GM12878 (cell line): Measurements from ENCODE around the gene DDX46. TPM values are rescaled to one million over a fixed set of nuclear protein-coding genes. Genes with fewer than 3 reads are reported as not detected.
A peak's percentile ranks its signal among the peaks of the same experiment; 100 is the strongest.

Experiments
- BACH1 ChIP-seq: fragments of 450-650 bp; IDR thresholded peaks from 2 replicates; pipeline ENCODE4 v1.6.1; 2017; ENCODE audit warnings: mild to moderate bottlenecking, borderline replicate concordance
- CREB1 ChIP-seq: IDR thresholded peaks from 2 replicates; pipeline ENCODE4 v1.6.1; 2012; ENCODE audit warnings: low read depth, mild to moderate bottlenecking, inconsistent platforms
- DPF2 ChIP-seq: fragments of 450-650 bp; IDR thresholded peaks from 2 replicates; pipeline ENCODE4 v1.6.1; 2017; ENCODE audit warnings: mild to moderate bottlenecking
- FOS ChIP-seq: IDR thresholded peaks from 3 replicates; pipeline ENCODE4 v1.6.1; 2011; ENCODE audit warnings: borderline replicate concordance; ENCODE audit not compliant: insufficient read length; ENCODE audit errors: extremely low read depth
- FOXK2 ChIP-seq: fragments of 450-650 bp; IDR thresholded peaks from 2 replicates; pipeline ENCODE4 v1.6.1; 2017; ENCODE audit warnings: mild to moderate bottlenecking, moderate library complexity
- LARP7 ChIP-seq: fragments of 450-650 bp; IDR thresholded peaks from 2 replicates; pipeline ENCODE4 v1.6.1; 2017; ENCODE audit warnings: mild to moderate bottlenecking
- MEF2B ChIP-seq: fragments of 450-650 bp; IDR thresholded peaks from 2 replicates; pipeline ENCODE4 v1.6.1; 2018; ENCODE audit warnings: mild to moderate bottlenecking, moderate library complexity; ENCODE audit not compliant: partially characterized antibody, poor library complexity, severe bottlenecking
- MYC ChIP-seq: IDR thresholded peaks from 2 replicates; pipeline ENCODE4 v1.6.1; 2011; ENCODE audit warnings: mild to moderate bottlenecking, low read length, moderate library complexity, inconsistent platforms; ENCODE audit not compliant: insufficient read depth, insufficient replicate concordance, insufficient read length, severe bottlenecking
- PAX5 ChIP-seq: IDR thresholded peaks from 2 replicates; pipeline ENCODE4 v1.6.1; 2011; ENCODE audit warnings: low read depth, low read length, borderline replicate concordance
- PAX8 ChIP-seq: fragments of 450-650 bp; IDR thresholded peaks from 2 replicates; pipeline ENCODE4 v1.6.1; 2017; ENCODE audit warnings: mild to moderate bottlenecking, moderate library complexity
- RELA ChIP-seq: fragments of 450-650 bp; IDR thresholded peaks from 2 replicates; pipeline ENCODE4 v1.8.0; 2014; ENCODE audit warnings: borderline replicate concordance; ENCODE audit not compliant: partially characterized antibody
- RUNX3 ChIP-seq: IDR thresholded peaks from 2 replicates; pipeline ENCODE4 v1.6.1; 2012; ENCODE audit warnings: low read length, inconsistent platforms
- SMARCA5 ChIP-seq: fragments of 450-650 bp; IDR thresholded peaks from 2 replicates; pipeline ENCODE4 v1.6.1; 2017; ENCODE audit warnings: mild to moderate bottlenecking
- WRNIP1 ChIP-seq: IDR thresholded peaks from 2 replicates; pipeline ENCODE4 v1.6.1; 2011; ENCODE audit warnings: low read depth, low read length, improper control_type of control experiment, borderline replicate concordance
- polyA plus RNA-seq, 11 experiments: library from polyadenylated mRNA; depleted of rRNA in 4 of 11; unstranded in 6 of 11; stranded (reverse) in 5 of 11; fragments of >200 nt; fragmentation: Nextera tagmentation in 4 of 11; fragmentation: Illumina TruSeq in 1 of 11; extraction: Ambion mirVana in 4 of 11; extraction: Trizol in 1 of 11; gene quantifications; 1 replicate in 1 of 11; 2 replicates in 10 of 11; pipeline versions ENCODE4 v1.2.1 to v1.2.3, GENCODE V29; 2011 to 2016; ENCODE audit warnings: inconsistent platforms in 2 of 11, missing spikeins in 2 of 11, low read depth in 1 of 11
- total RNA-seq, 4 experiments: library from RNA; depleted of rRNA in 3 of 4; stranded (reverse); fragments of >200 nt in 3 of 4; fragmentation: Illumina TruSeq in 1 of 4; extraction: Trizol in 1 of 4; gene quantifications; 2 replicates each; pipeline versions ENCODE4 v1.2.1 to v1.2.3, GENCODE V29; 2013 to 2021
- TF ChIP-seq, protein P1 (sequence below): fragments of 450-650 bp; IDR thresholded peaks from 2 replicates; pipeline ENCODE4 v1.6.1; 2017; ENCODE audit warnings: mild to moderate bottlenecking, low read depth, inconsistent platforms; ENCODE audit not compliant: poor library complexity, severe bottlenecking
- TF ChIP-seq, protein P2 (sequence below): fragments of 450-650 bp; IDR thresholded peaks from 2 replicates; pipeline ENCODE4 v1.6.1; 2017; ENCODE audit warnings: mild to moderate bottlenecking, moderate library complexity
- TF ChIP-seq, protein P3 (sequence below): IDR thresholded peaks from 2 replicates; pipeline ENCODE4 v1.6.1; 2012; ENCODE audit warnings: low read depth, low read length, improper control_type of control experiment
- TF ChIP-seq, protein P4 (sequence below): IDR thresholded peaks from 2 replicates; pipeline ENCODE4 v1.6.1; 2012; ENCODE audit warnings: mild to moderate bottlenecking, low read depth, low read length

DDX46 gene
- total and polyA plus RNA-seq, 10 of the 15 experiments (the other 5 are each of a cell fraction or from before 2014, with no cell fraction given): 23.0 to 77.1 (median 42.2) TPM

DNA sequence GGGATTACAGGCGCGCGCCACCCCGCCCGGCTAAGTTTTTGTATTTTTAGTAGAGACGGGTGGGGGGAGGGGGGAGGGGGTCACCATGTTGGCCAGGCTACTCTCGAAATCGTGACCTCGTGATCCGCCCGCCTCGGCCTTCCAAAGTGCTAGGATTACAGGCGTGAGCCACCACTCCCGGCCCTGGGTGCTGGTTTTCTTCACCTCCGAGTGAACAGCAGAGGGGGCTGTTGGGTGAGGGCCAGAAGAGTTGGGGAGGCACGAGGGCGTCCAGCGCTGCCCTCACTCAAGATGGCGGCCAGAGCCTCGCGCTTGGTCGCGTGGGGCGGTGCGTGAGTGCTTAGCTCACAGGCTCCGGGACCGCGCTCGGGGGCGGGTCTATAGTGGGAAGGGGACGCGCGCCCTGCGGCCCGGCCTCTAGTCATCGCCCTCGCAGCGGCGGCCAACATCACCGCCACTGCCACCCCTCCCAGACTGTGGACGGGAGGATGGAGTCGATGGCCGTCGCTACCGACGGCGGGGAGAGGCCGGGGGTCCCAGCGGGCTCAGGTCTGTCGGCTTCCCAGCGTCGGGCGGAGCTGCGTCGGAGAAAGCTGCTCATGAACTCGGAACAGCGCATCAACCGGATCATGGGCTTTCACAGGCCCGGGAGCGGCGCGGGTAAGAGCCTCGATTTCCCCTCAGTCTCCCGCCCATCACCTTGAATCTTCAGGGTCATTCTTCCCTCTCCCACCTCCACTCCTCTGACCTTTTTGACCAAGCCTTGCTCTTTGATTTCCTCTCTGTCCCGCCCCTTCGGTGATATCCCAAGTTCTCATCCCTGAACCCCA, 20.2 kb upstream of the DDX46 start, which contains the start of gene CAMLG (continued):
- TF ChIP-seq, protein P1, sequence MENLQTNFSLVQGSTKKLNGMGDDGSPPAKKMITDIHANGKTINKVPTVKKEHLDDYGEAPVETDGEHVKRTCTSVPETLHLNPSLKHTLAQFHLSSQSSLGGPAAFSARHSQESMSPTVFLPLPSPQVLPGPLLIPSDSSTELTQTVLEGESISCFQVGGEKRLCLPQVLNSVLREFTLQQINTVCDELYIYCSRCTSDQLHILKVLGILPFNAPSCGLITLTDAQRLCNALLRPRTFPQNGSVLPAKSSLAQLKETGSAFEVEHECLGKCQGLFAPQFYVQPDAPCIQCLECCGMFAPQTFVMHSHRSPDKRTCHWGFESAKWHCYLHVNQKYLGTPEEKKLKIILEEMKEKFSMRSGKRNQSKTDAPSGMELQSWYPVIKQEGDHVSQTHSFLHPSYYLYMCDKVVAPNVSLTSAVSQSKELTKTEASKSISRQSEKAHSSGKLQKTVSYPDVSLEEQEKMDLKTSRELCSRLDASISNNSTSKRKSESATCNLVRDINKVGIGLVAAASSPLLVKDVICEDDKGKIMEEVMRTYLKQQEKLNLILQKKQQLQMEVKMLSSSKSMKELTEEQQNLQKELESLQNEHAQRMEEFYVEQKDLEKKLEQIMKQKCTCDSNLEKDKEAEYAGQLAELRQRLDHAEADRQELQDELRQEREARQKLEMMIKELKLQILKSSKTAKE: no peak
- TF ChIP-seq FOS: no peak
- TF ChIP-seq, protein P2, sequence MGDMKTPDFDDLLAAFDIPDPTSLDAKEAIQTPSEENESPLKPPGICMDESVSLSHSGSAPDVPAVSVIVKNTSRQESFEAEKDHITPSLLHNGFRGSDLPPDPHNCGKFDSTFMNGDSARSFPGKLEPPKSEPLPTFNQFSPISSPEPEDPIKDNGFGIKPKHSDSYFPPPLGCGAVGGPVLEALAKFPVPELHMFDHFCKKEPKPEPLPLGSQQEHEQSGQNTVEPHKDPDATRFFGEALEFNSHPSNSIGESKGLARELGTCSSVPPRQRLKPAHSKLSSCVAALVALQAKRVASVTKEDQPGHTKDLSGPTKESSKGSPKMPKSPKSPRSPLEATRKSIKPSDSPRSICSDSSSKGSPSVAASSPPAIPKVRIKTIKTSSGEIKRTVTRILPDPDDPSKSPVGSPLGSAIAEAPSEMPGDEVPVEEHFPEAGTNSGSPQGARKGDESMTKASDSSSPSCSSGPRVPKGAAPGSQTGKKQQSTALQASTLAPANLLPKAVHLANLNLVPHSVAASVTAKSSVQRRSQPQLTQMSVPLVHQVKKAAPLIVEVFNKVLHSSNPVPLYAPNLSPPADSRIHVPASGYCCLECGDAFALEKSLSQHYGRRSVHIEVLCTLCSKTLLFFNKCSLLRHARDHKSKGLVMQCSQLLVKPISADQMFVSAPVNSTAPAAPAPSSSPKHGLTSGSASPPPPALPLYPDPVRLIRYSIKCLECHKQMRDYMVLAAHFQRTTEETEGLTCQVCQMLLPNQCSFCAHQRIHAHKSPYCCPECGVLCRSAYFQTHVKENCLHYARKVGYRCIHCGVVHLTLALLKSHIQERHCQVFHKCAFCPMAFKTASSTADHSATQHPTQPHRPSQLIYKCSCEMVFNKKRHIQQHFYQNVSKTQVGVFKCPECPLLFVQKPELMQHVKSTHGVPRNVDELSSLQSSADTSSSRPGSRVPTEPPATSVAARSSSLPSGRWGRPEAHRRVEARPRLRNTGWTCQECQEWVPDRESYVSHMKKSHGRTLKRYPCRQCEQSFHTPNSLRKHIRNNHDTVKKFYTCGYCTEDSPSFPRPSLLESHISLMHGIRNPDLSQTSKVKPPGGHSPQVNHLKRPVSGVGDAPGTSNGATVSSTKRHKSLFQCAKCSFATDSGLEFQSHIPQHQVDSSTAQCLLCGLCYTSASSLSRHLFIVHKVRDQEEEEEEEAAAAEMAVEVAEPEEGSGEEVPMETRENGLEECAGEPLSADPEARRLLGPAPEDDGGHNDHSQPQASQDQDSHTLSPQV: 0 out of 2 replicates have a peak, but pooled peaks have one; percentile 70
- peak; percentile 47; the same call in 1 of the 2 replicates for TF ChIP-seq PAX5
- peak; percentile 56 for TF ChIP-seq SMARCA5
- TF ChIP-seq, protein P3, sequence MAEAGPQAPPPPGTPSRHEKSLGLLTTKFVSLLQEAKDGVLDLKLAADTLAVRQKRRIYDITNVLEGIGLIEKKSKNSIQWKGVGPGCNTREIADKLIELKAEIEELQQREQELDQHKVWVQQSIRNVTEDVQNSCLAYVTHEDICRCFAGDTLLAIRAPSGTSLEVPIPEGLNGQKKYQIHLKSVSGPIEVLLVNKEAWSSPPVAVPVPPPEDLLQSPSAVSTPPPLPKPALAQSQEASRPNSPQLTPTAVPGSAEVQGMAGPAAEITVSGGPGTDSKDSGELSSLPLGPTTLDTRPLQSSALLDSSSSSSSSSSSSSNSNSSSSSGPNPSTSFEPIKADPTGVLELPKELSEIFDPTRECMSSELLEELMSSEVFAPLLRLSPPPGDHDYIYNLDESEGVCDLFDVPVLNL: no peak
- TF ChIP-seq MYC: peak; percentile 53
- peak; percentile 99 for TF ChIP-seq CREB1
- TF ChIP-seq, protein P4, sequence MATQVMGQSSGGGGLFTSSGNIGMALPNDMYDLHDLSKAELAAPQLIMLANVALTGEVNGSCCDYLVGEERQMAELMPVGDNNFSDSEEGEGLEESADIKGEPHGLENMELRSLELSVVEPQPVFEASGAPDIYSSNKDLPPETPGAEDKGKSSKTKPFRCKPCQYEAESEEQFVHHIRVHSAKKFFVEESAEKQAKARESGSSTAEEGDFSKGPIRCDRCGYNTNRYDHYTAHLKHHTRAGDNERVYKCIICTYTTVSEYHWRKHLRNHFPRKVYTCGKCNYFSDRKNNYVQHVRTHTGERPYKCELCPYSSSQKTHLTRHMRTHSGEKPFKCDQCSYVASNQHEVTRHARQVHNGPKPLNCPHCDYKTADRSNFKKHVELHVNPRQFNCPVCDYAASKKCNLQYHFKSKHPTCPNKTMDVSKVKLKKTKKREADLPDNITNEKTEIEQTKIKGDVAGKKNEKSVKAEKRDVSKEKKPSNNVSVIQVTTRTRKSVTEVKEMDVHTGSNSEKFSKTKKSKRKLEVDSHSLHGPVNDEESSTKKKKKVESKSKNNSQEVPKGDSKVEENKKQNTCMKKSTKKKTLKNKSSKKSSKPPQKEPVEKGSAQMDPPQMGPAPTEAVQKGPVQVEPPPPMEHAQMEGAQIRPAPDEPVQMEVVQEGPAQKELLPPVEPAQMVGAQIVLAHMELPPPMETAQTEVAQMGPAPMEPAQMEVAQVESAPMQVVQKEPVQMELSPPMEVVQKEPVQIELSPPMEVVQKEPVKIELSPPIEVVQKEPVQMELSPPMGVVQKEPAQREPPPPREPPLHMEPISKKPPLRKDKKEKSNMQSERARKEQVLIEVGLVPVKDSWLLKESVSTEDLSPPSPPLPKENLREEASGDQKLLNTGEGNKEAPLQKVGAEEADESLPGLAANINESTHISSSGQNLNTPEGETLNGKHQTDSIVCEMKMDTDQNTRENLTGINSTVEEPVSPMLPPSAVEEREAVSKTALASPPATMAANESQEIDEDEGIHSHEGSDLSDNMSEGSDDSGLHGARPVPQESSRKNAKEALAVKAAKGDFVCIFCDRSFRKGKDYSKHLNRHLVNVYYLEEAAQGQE: no peak
- peak; percentile 86 for TF ChIP-seq LARP7
- no peak for TF ChIP-seq WRNIP1
- TF ChIP-seq PAX8: no peak
- TF ChIP-seq FOXK2: no peak
- TF ChIP-seq RELA: peak; percentile 69
- peak; percentile 49; the same call in 1 of the 2 replicates for TF ChIP-seq RUNX3
- peak; percentile 82 for TF ChIP-seq BACH1
- 0 out of 2 replicates have a peak, but pooled peaks have one; percentile 52 for TF ChIP-seq DPF2
- peak; percentile 54 for TF ChIP-seq MEF2B
